WTC11 (cell line): Measurements from ENCODE around the gene PCID2. TPM values are rescaled to one million over a fixed set of nuclear protein-coding genes. Genes with fewer than 3 reads are reported as not detected.

Experiments used
- CREB1 ChIP-seq: sonication (generic); formaldehyde crosslinking; IDR thresholded peaks from 2 replicates; pipeline ENCODE4 v1.8.0; 2023; ENCODE audit warnings: mild to moderate bottlenecking, missing genetic modification reagents
- EMX1 ChIP-seq: fragments of 250-450 bp; sonication (Bioruptor Pico); IDR thresholded peaks from 2 replicates; pipeline ENCODE4 v1.8.0; 2021; ENCODE audit warnings: mild to moderate bottlenecking
- ESRRA ChIP-seq: sonication (generic); formaldehyde crosslinking; IDR thresholded peaks from 2 replicates; pipeline ENCODE4 v1.8.1; 2022; ENCODE audit warnings: mild to moderate bottlenecking, missing genetic modification reagents, borderline replicate concordance
- FOXJ3 ChIP-seq: sonication (generic); formaldehyde crosslinking; IDR thresholded peaks from 2 replicates; pipeline ENCODE4 v1.9.0; 2021; ENCODE audit warnings: missing genetic modification reagents, mild to moderate bottlenecking, borderline replicate concordance
- GRHL2 ChIP-seq: fragments of 250-450 bp; sonication (Bioruptor Pico); IDR thresholded peaks from 2 replicates; pipeline ENCODE4 v1.8.0; 2022; ENCODE audit warnings: mild to moderate bottlenecking, moderate library complexity; ENCODE audit not compliant: insufficient replicate concordance, severe bottlenecking
- GTF2I ChIP-seq: fragments of 250-450 bp; sonication (Bioruptor Pico); conservative IDR thresholded peaks from 2 replicates; pipeline ENCODE4 v1.4.0; 2021; ENCODE audit warnings: mild to moderate bottlenecking
- HMGA2 ChIP-seq: fragments of 250-450 bp; sonication (Bioruptor Pico); IDR thresholded peaks from 2 replicates; pipeline ENCODE4 v1.4.0; 2021; ENCODE audit warnings: mild to moderate bottlenecking, moderate library complexity
- IRF2 ChIP-seq: sonication (generic); formaldehyde crosslinking; IDR thresholded peaks from 2 replicates; pipeline ENCODE4 v1.8.0; 2022; ENCODE audit warnings: low read depth, missing genetic modification reagents, borderline replicate concordance
- JAZF1 ChIP-seq: fragments of 250-450 bp; sonication (Bioruptor Pico); IDR thresholded peaks from 2 replicates; pipeline ENCODE4 v1.9.0; 2021; ENCODE audit warnings: moderate library complexity, mild to moderate bottlenecking, inconsistent platforms
- JUN ChIP-seq: sonication (generic); formaldehyde crosslinking; IDR thresholded peaks from 2 replicates; pipeline ENCODE4 v1.8.0; 2023; ENCODE audit warnings: mild to moderate bottlenecking, missing genetic modification reagents
- MYBL2 ChIP-seq: sonication (generic); formaldehyde crosslinking; IDR thresholded peaks from 2 replicates; pipeline ENCODE4 v1.8.1; 2023; ENCODE audit warnings: mild to moderate bottlenecking, moderate library complexity, missing genetic modification reagents
- NFATC4 ChIP-seq: fragments of 250-450 bp; sonication (Bioruptor Pico); IDR thresholded peaks from 2 replicates; pipeline ENCODE4 v1.9.0; 2021; ENCODE audit warnings: mild to moderate bottlenecking
- NFE2L1 ChIP-seq: sonication (generic); formaldehyde crosslinking; IDR thresholded peaks from 2 replicates; pipeline ENCODE4 v1.8.1; 2023; ENCODE audit warnings: missing genetic modification reagents
- NR3C1 ChIP-seq: sonication (generic); formaldehyde crosslinking; conservative IDR thresholded peaks from 2 replicates; pipeline ENCODE4 v1.8.1; 2023; ENCODE audit warnings: low read depth, mild to moderate bottlenecking, missing genetic modification reagents
- PRRX2 ChIP-seq: fragments of 250-450 bp; sonication (Bioruptor Pico); IDR thresholded peaks from 2 replicates; pipeline ENCODE4 v1.8.0; 2021; ENCODE audit warnings: mild to moderate bottlenecking
- SOX15 ChIP-seq: fragments of 250-450 bp; sonication (Bioruptor Pico); IDR thresholded peaks from 2 replicates; pipeline ENCODE4 v1.9.0; 2021; ENCODE audit warnings: mild to moderate bottlenecking
- ZBTB21 ChIP-seq: sonication (generic); formaldehyde crosslinking; IDR thresholded peaks from 2 replicates; pipeline ENCODE4 v1.8.1; 2023; ENCODE audit warnings: mild to moderate bottlenecking, missing genetic modification reagents, borderline replicate concordance
- ZNF232 ChIP-seq: sonication (generic); formaldehyde crosslinking; IDR thresholded peaks from 2 replicates; pipeline ENCODE4 v1.8.0; 2022; ENCODE audit warnings: mild to moderate bottlenecking, missing genetic modification reagents
- ZNF396 ChIP-seq: fragments of 250-450 bp; sonication (Bioruptor Pico); IDR thresholded peaks from 2 replicates; pipeline ENCODE4 v1.8.0; 2021; ENCODE audit warnings: mild to moderate bottlenecking, moderate library complexity, borderline replicate concordance
- ZNF416 ChIP-seq: fragments of 250-450 bp; sonication (Bioruptor Pico); IDR thresholded peaks from 2 replicates; pipeline ENCODE4 v1.9.0; 2021; ENCODE audit warnings: mild to moderate bottlenecking, inconsistent platforms
- ZNF423 ChIP-seq: fragments of 250-450 bp; sonication (Bioruptor Pico); IDR thresholded peaks from 2 replicates; pipeline ENCODE4 v2.1.2; 2022; ENCODE audit warnings: mild to moderate bottlenecking, moderate library complexity
- total RNA-seq: library from RNA; stranded (reverse); gene quantifications from 3 replicates; pipeline ENCODE4 v1.2.3, GENCODE V29; 2021
- TF ChIP-seq, protein P1 (sequence below): sonication (generic); formaldehyde crosslinking; IDR thresholded peaks from 2 replicates; pipeline ENCODE4 v1.8.0; 2022; ENCODE audit warnings: mild to moderate bottlenecking, missing genetic modification reagents
- TF ChIP-seq, protein P2 (sequence below): sonication (generic); formaldehyde crosslinking; IDR thresholded peaks from 2 replicates; pipeline ENCODE4 v1.8.0; 2023; ENCODE audit warnings: missing genetic modification reagents
- TF ChIP-seq, protein P3 (sequence below): sonication (generic); formaldehyde crosslinking; IDR thresholded peaks from 2 replicates; pipeline ENCODE4 v1.8.0; 2023; ENCODE audit warnings: missing genetic modification reagents, mild to moderate bottlenecking, borderline replicate concordance
- TF ChIP-seq, protein P4 (sequence below): sonication (generic); formaldehyde crosslinking; IDR thresholded peaks from 2 replicates; pipeline ENCODE4 v1.8.1; 2022; ENCODE audit warnings: mild to moderate bottlenecking, missing genetic modification reagents, moderate library complexity, borderline replicate concordance
- TF ChIP-seq, protein P5 (sequence below): sonication (generic); formaldehyde crosslinking; IDR thresholded peaks from 2 replicates; pipeline ENCODE4 v1.8.1; 2023; ENCODE audit warnings: mild to moderate bottlenecking, missing genetic modification reagents, borderline replicate concordance
- TF ChIP-seq, protein P6 (sequence below): sonication (generic); formaldehyde crosslinking; IDR thresholded peaks from 2 replicates; pipeline ENCODE4 v1.8.0; 2022; ENCODE audit warnings: mild to moderate bottlenecking, missing genetic modification reagents

The PCID2 gene
- total RNA-seq, 1 experiment from 2014 or later: 69.4 TPM

DNA sequence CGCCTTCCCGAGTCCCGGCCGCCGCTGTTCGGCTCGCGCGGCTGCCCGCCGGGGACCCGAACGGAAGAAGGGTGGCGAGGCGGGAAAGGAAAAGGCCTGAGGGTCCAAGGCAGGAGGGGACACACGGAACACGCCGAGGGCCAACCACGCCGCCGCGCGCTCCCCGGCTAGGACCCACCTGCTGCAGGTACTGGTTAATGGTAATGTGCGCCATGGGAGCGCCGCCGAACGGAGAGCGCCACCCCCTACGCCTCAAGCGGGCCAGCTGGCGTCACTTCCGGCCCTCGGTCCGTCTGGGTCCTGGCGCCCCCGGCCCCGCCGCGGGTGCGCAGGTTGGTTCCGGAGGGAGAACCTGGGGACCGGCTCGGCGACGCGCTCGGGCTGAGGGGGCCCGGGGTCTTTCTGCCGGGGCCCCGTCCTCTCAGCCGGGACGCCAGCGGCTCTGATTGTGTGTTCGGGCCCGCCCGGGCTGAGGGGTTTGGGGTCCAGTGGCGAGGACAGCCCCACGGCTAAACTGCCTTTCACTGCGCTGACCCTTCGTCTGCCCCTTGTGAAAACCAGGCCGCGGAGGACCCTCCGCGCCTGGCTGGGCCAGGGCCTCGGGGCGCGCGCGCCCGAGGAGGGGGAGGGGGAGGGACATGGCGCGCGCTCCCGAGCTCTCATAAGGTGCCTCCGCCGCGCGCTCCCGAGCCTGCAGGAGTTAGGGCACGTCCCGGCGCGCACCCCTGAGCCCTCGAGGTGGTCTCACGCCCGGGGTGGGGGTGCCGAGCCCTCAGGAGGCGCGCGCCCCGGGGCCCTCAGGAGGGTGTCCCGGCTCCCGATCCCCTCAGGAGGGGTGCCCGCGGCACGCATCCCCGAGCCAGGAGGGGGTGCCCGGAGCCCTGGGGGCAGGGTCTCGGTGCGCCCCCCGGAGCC, at the start of gene PCID2 (continued):
- TF ChIP-seq EMX1 (CRISPR knock-in tag) (peak; percentile 78; the same call in 1 of the 2 replicates), JAZF1 (CRISPR knock-in tag) (no peak), ZBTB21 (CRISPR knock-in tag) (no peak), SOX15 (CRISPR knock-in tag) (no peak), NR3C1 (no peak), ESRRA (CRISPR knock-in tag) (peak; percentile 87), GRHL2 (CRISPR knock-in tag) (no peak), PRRX2 (CRISPR knock-in tag) (no peak), ZNF232 (CRISPR knock-in tag) (peak; percentile 94), HMGA2 (CRISPR knock-in tag) (no peak), JUN (CRISPR knock-in tag) (peak; percentile 81), NFATC4 (CRISPR knock-in tag) (peak; percentile 57; the same call in 1 of the 2 replicates), NFE2L1 (no peak; the same call in none of the 2 replicates), MYBL2 (CRISPR knock-in tag) (peak; percentile 95), ZNF416 (CRISPR knock-in tag) (0 out of 2 replicates have a peak, but pooled peaks have one; percentile 31), FOXJ3 (CRISPR knock-in tag) (no peak), IRF2 (CRISPR knock-in tag) (0 out of 2 replicates have a peak, but pooled peaks have one; percentile 59), ZNF396 (no peak), GTF2I (CRISPR knock-in tag) (peak; percentile 41; the same call in 1 of the 2 replicates), CREB1 (CRISPR knock-in tag) (no peak), ZNF423 (CRISPR knock-in tag) (peak; percentile 96)
- TF ChIP-seq, protein P1, sequence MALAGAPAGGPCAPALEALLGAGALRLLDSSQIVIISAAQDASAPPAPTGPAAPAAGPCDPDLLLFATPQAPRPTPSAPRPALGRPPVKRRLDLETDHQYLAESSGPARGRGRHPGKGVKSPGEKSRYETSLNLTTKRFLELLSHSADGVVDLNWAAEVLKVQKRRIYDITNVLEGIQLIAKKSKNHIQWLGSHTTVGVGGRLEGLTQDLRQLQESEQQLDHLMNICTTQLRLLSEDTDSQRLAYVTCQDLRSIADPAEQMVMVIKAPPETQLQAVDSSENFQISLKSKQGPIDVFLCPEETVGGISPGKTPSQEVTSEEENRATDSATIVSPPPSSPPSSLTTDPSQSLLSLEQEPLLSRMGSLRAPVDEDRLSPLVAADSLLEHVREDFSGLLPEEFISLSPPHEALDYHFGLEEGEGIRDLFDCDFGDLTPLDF: 0 out of 2 replicates have a peak, but pooled peaks have one; percentile 80
- TF ChIP-seq, protein P2, sequence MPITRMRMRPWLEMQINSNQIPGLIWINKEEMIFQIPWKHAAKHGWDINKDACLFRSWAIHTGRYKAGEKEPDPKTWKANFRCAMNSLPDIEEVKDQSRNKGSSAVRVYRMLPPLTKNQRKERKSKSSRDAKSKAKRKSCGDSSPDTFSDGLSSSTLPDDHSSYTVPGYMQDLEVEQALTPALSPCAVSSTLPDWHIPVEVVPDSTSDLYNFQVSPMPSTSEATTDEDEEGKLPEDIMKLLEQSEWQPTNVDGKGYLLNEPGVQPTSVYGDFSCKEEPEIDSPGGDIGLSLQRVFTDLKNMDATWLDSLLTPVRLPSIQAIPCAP (CRISPR knock-in tag): no peak
- TF ChIP-seq, protein P3, sequence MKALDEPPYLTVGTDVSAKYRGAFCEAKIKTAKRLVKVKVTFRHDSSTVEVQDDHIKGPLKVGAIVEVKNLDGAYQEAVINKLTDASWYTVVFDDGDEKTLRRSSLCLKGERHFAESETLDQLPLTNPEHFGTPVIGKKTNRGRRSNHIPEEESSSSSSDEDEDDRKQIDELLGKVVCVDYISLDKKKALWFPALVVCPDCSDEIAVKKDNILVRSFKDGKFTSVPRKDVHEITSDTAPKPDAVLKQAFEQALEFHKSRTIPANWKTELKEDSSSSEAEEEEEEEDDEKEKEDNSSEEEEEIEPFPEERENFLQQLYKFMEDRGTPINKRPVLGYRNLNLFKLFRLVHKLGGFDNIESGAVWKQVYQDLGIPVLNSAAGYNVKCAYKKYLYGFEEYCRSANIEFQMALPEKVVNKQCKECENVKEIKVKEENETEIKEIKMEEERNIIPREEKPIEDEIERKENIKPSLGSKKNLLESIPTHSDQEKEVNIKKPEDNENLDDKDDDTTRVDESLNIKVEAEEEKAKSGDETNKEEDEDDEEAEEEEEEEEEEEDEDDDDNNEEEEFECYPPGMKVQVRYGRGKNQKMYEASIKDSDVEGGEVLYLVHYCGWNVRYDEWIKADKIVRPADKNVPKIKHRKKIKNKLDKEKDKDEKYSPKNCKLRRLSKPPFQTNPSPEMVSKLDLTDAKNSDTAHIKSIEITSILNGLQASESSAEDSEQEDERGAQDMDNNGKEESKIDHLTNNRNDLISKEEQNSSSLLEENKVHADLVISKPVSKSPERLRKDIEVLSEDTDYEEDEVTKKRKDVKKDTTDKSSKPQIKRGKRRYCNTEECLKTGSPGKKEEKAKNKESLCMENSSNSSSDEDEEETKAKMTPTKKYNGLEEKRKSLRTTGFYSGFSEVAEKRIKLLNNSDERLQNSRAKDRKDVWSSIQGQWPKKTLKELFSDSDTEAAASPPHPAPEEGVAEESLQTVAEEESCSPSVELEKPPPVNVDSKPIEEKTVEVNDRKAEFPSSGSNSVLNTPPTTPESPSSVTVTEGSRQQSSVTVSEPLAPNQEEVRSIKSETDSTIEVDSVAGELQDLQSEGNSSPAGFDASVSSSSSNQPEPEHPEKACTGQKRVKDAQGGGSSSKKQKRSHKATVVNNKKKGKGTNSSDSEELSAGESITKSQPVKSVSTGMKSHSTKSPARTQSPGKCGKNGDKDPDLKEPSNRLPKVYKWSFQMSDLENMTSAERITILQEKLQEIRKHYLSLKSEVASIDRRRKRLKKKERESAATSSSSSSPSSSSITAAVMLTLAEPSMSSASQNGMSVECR (CRISPR knock-in tag): peak; percentile 66; the same call in 1 of the 2 replicates
- TF ChIP-seq, protein P4, sequence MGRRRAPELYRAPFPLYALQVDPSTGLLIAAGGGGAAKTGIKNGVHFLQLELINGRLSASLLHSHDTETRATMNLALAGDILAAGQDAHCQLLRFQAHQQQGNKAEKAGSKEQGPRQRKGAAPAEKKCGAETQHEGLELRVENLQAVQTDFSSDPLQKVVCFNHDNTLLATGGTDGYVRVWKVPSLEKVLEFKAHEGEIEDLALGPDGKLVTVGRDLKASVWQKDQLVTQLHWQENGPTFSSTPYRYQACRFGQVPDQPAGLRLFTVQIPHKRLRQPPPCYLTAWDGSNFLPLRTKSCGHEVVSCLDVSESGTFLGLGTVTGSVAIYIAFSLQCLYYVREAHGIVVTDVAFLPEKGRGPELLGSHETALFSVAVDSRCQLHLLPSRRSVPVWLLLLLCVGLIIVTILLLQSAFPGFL: peak; percentile 90; the same call in 1 of the 2 replicates
- TF ChIP-seq, protein P5, sequence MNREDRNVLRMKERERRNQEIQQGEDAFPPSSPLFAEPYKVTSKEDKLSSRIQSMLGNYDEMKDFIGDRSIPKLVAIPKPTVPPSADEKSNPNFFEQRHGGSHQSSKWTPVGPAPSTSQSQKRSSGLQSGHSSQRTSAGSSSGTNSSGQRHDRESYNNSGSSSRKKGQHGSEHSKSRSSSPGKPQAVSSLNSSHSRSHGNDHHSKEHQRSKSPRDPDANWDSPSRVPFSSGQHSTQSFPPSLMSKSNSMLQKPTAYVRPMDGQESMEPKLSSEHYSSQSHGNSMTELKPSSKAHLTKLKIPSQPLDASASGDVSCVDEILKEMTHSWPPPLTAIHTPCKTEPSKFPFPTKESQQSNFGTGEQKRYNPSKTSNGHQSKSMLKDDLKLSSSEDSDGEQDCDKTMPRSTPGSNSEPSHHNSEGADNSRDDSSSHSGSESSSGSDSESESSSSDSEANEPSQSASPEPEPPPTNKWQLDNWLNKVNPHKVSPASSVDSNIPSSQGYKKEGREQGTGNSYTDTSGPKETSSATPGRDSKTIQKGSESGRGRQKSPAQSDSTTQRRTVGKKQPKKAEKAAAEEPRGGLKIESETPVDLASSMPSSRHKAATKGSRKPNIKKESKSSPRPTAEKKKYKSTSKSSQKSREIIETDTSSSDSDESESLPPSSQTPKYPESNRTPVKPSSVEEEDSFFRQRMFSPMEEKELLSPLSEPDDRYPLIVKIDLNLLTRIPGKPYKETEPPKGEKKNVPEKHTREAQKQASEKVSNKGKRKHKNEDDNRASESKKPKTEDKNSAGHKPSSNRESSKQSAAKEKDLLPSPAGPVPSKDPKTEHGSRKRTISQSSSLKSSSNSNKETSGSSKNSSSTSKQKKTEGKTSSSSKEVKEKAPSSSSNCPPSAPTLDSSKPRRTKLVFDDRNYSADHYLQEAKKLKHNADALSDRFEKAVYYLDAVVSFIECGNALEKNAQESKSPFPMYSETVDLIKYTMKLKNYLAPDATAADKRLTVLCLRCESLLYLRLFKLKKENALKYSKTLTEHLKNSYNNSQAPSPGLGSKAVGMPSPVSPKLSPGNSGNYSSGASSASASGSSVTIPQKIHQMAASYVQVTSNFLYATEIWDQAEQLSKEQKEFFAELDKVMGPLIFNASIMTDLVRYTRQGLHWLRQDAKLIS: no peak
- TF ChIP-seq, protein P6, sequence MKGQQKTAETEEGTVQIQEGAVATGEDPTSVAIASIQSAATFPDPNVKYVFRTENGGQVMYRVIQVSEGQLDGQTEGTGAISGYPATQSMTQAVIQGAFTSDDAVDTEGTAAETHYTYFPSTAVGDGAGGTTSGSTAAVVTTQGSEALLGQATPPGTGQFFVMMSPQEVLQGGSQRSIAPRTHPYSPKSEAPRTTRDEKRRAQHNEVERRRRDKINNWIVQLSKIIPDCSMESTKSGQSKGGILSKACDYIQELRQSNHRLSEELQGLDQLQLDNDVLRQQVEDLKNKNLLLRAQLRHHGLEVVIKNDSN (CRISPR knock-in tag): peak; percentile 56; the same call in 1 of the 2 replicates
